Measurements from ENCODE around the gene SLC13A2. TPM values are rescaled to one million over a fixed set of nuclear protein-coding genes. Genes with fewer than 3 reads are reported as not detected.

The SLC13A2 gene
- total and polyA plus RNA-seq, 2 donors (not counting 3 experiments of a cell fraction or from before 2014, with no cell fraction given) = not detected

DNA sequence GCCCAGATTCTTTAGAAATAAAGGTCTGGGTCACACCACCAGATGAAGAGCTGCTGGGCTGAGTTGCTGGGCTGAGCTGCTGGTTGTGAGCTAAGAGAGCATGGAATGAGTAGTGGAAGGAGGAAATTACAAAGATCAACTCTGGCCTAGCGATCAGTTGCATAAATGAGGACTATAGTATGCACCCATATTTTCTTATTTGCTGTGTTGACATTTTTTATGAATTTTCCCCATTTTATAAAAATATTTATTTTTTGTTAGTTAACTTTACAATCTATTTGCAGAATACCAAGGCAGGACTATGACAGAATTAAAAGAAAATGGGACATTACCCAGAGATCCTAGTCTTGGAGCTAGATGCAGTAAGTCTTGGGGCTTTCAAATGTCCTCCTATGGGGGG is 23.6 kb upstream of the SLC13A2 start:
- ChIA-PET POLR2A (no interaction called here), CTCF (interaction anchor here (1.2 to 2.0 kb wide), 2 partner anchors 12 to 14 kb away, joined by 3 to 7 read pairs; no protein-coding TSS in a partner anchor)
- no peak overlapping the region for H3K9ac ChIP-seq (replicated peaks; ENCODE audit: extremely low read depth, insufficient read depth, low read length)
- intact Hi-C loops (cut with micrococcal nuclease) = no loop called here
- H3K27ac ChIP-seq (ENCODE audit: insufficient read depth, low read depth, low read length) = no peak overlapping the region
- H3K79me2 ChIP-seq (ENCODE audit: control insufficient read depth, insufficient read depth, low read length) = no peaks in the 10 kb centered on the region
- DNase-seq (ENCODE audit: low read depth, low spot score) = no peak
- H3K9me1 ChIP-seq (replicated peaks; ENCODE audit: control insufficient read depth, extremely low read depth, insufficient read depth, low read length) = no peaks in the 10 kb centered on the region
- TF ChIP-seq GATA2 (IDR thresholded peaks at IDR 0.05; ENCODE audit: insufficient read depth, insufficient read length, low read depth, low read length) (no peak), POLR2AphosphoS5 (IDR thresholded peaks at IDR 0.05; ENCODE audit: insufficient read depth, low read depth, low read length) (no peak), EZH2 (IDR thresholded peaks at IDR 0.05; ENCODE audit: borderline replicate concordance, low read depth, low read length, severe bottlenecking) (no peak), POLR2A (IDR thresholded peaks at IDR 0.05; ENCODE audit: low read depth, low read length) (no peak), MYC (IDR thresholded peaks at IDR 0.05; ENCODE audit: low read depth, low read length) (no peak), FOS (IDR thresholded peaks at IDR 0.05; ENCODE audit: borderline replicate concordance, insufficient read depth, low read length) (no peak), JUN (IDR thresholded peaks at IDR 0.05; ENCODE audit: borderline replicate concordance, insufficient read depth, insufficient read length, low read depth) (no peak)
- TF ChIP-seq, protein P1, sequence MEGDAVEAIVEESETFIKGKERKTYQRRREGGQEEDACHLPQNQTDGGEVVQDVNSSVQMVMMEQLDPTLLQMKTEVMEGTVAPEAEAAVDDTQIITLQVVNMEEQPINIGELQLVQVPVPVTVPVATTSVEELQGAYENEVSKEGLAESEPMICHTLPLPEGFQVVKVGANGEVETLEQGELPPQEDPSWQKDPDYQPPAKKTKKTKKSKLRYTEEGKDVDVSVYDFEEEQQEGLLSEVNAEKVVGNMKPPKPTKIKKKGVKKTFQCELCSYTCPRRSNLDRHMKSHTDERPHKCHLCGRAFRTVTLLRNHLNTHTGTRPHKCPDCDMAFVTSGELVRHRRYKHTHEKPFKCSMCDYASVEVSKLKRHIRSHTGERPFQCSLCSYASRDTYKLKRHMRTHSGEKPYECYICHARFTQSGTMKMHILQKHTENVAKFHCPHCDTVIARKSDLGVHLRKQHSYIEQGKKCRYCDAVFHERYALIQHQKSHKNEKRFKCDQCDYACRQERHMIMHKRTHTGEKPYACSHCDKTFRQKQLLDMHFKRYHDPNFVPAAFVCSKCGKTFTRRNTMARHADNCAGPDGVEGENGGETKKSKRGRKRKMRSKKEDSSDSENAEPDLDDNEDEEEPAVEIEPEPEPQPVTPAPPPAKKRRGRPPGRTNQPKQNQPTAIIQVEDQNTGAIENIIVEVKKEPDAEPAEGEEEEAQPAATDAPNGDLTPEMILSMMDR (IDR thresholded peaks at IDR 0.05; ENCODE audit: extremely low read depth in 1 of 2, insufficient read depth in 1 of 2, low read depth in 1 of 2, low read length in 2 of 2) = no peak
- TF ChIP-seq, protein P2, sequence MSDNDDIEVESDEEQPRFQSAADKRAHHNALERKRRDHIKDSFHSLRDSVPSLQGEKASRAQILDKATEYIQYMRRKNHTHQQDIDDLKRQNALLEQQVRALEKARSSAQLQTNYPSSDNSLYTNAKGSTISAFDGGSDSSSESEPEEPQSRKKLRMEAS (IDR thresholded peaks at IDR 0.05; ENCODE audit: insufficient read depth, insufficient read length) = no peak
- no peaks in the 10 kb centered on the region for H3K36me3 ChIP-seq (ENCODE audit: control insufficient read depth in 2 of 2, extremely low read depth in 1 of 2, insufficient read depth in 2 of 2, low read length in 2 of 2)
- H3K9me3 ChIP-seq (replicated peaks; ENCODE audit: control insufficient read depth, insufficient read depth, low read length) = no peaks in the 10 kb centered on the region
- H3K4me1 ChIP-seq (ENCODE audit: control insufficient read depth, extremely low read depth, insufficient read depth, low read length) = no peaks in the 10 kb centered on the region
- no peak overlapping the region for H3K4me2 ChIP-seq (ENCODE audit: insufficient read depth, low read length)
- H3K4me3 ChIP-seq (replicated peaks in 1 of 3; ENCODE audit: insufficient read depth in 1 of 3, low read depth in 1 of 3, low read length in 3 of 3) = no peak overlapping the region
- BruUV-seq (replicated peaks) = no TSS peak
- no peaks in the 10 kb centered on the region for H4K20me1 ChIP-seq (replicated peaks; ENCODE audit: control insufficient read depth, extremely low read depth, insufficient read depth, low read length)
- dilution Hi-C loops (cut with MboI; ENCODE audit: extremely low pct_ligation_motif_present, low sequenced_read_pairs) = no loop called here
- H3K27me3 ChIP-seq (ENCODE audit: control insufficient read depth in 2 of 2, insufficient read depth in 2 of 2, low read length in 2 of 2) = peaks cover 6 to 8% of the 10 kb centered on the region in 2 experiments
- no peak overlapping the region for H2AFZ ChIP-seq (ENCODE audit: low read depth, low read length)
- FAIRE-seq = no peak
